PC-9 (cell line): ENCODE data around the gene TLR7. TPM values are rescaled to one million over a fixed set of nuclear protein-coding genes. Genes with fewer than 3 reads are reported as not detected.

Experiments
- BruUV-seq: library from RNA; stranded (reverse); fragments of 400-500 nt; replicated peaks from 2 replicates; lab custom pipeline; 2021; lab: Mats Ljungman, UMichigan
- CTCF ChIA-PET: fragments of 300-600 bp; sonication (Branson Sonifier 250); formaldehyde crosslinking; loops from one replicate; lab custom pipeline; 2022; ENCODE audit warnings: antibody characterized with exemption; lab: Charles Lee
- POLR2A ChIA-PET: fragments of 300-600 bp; sonication (Branson Sonifier 250); formaldehyde crosslinking; loops from one replicate; lab custom pipeline; 2022; ENCODE audit warnings: antibody characterized with exemption; ENCODE audit not compliant: unreplicated experiment; lab: Charles Lee
- DNase-seq, 2 experiments: peaks; one replicate each; pipeline versions ENCODE4 v3.0.0 to v3.0.0-alpha.2; 2015 to 2022; ENCODE audit warnings: mixed read lengths in 1 of 2
- H2AFZ ChIP-seq: fragments of 200-600 bp; sonication (generic); 2 replicates; pipeline ENCODE4 v1.8.1; 2017; ENCODE audit warnings: antibody characterized with exemption
- H3F3A ChIP-seq: fragments of 200-600 bp; sonication (generic); 2 replicates; pipeline ENCODE4 v1.8.1; 2017; ENCODE audit warnings: antibody characterized with exemption, mild to moderate bottlenecking, low read depth; ENCODE audit not compliant: insufficient read depth
- H3K27ac ChIP-seq: fragments of 200-600 bp; sonication (generic); 2 replicates; pipeline ENCODE4 v1.6.1; 2016; ENCODE audit warnings: mixed run types
- H3K27me3 ChIP-seq: fragments of 200-600 bp; sonication (generic); 2 replicates; pipeline ENCODE4 v1.6.1; 2016; ENCODE audit warnings: low read depth, mixed run types; ENCODE audit not compliant: insufficient read depth
- H3K36me3 ChIP-seq: fragments of 200-600 bp; sonication (generic); 2 replicates; pipeline ENCODE4 v1.6.1; 2016; ENCODE audit warnings: low read depth, mixed run types
- H3K4me1 ChIP-seq: fragments of 200-600 bp; sonication (generic); replicated peaks from 2 replicates; pipeline ENCODE4 v1.6.1; 2016; ENCODE audit warnings: mixed run types; ENCODE audit not compliant: insufficient read depth
- H3K4me2 ChIP-seq: fragments of 200-600 bp; sonication (generic); 2 replicates; pipeline ENCODE4 v1.6.1; 2017; ENCODE audit warnings: mixed run types
- H3K4me3 ChIP-seq: fragments of 200-600 bp; sonication (generic); 2 replicates; pipeline ENCODE4 v1.6.1; 2016; ENCODE audit warnings: mixed run types
- H3K79me2 ChIP-seq: fragments of 200-600 bp; sonication (generic); 2 replicates; pipeline ENCODE4 v1.6.1; 2017; ENCODE audit warnings: low read depth, mixed run types
- H3K9me2 ChIP-seq: fragments of 200-600 bp; sonication (generic); 2 replicates; pipeline ENCODE4 v1.8.1; 2017; ENCODE audit warnings: mild to moderate bottlenecking; ENCODE audit not compliant: insufficient read depth
- H3K9me3 ChIP-seq: fragments of 200-600 bp; sonication (generic); 2 replicates; pipeline ENCODE4 v1.8.1; 2016; ENCODE audit warnings: low read depth; ENCODE audit not compliant: insufficient read depth
- H4K20me1 ChIP-seq: fragments of 200-600 bp; sonication (generic); 2 replicates; pipeline ENCODE4 v1.8.1; 2017; ENCODE audit not compliant: insufficient read depth
- CTCF ChIP-seq: fragments of 200-600 bp; sonication (generic); conservative IDR thresholded peaks from 2 replicates; pipeline ENCODE4 v1.6.1; 2017; ENCODE audit warnings: mixed run types, antibody characterized with exemption, mild to moderate bottlenecking, moderate library complexity
- EZH2 ChIP-seq: fragments of 200-600 bp; sonication (generic); IDR thresholded peaks from 2 replicates; pipeline ENCODE4 v1.8.0; 2017; ENCODE audit warnings: antibody characterized with exemption, low read depth
- intact Hi-C: fragments of 100-400 bp; cut with micrococcal nuclease; formaldehyde crosslinking; loops from one replicate; pipeline ENCODE4 v1.10.0; 2022; ENCODE audit not compliant: unreplicated experiment
- total RNA-seq: library from RNA; stranded (reverse); gene quantifications from 2 replicates; pipeline ENCODE4 v1.2.3, GENCODE V29; 2021

Gene TLR7
- total RNA-seq, 1 experiment from 2014 or later: not detected

GRCh38 chrX:12912791-12913482, 46.1 kb downstream of the TLR7 start:
- Histone ChIP-seq H3K27ac (no peak overlapping the region), H3K4me3 (no peak overlapping the region), H3K4me1 (no peaks in the 10 kb centered on the region), H4K20me1 (no peaks in the 10 kb centered on the region), H3K27me3 (no peaks in the 10 kb centered on the region), H3K36me3 (no peaks in the 10 kb centered on the region), H2AFZ (no peak overlapping the region), H3K79me2 (no peaks in the 10 kb centered on the region), H3K9me3 (no peaks in the 10 kb centered on the region), H3F3A (no peaks in the 10 kb centered on the region), H3K4me2 (no peak overlapping the region), H3K9me2 (no peaks in the 10 kb centered on the region)
- CTCF ChIA-PET: interaction anchor here (1.1 kb wide), 1 partner anchor 12 kb away, joined by 7 read pairs; no protein-coding TSS in a partner anchor
- intact Hi-C loops: no loop called here
- no peak for DNase-seq
- TF ChIP-seq CTCF (no peak), EZH2 (no peak)
- POLR2A ChIA-PET: no interaction called here
- no TSS peak for BruUV-seq

GRCh38 chrX:12917753-12918152, 50.9 kb downstream of the TLR7 start:
- intact Hi-C loops: no loop called here
- DNase-seq: no peak
- POLR2A ChIA-PET: no interaction called here
- no peaks in the 10 kb centered on the region for H4K20me1 ChIP-seq
- H3K9me3 ChIP-seq: no peaks in the 10 kb centered on the region
- no peaks in the 10 kb centered on the region for H3K79me2 ChIP-seq
- H3K9me2 ChIP-seq: no peaks in the 10 kb centered on the region
- H3K27me3 ChIP-seq: no peaks in the 10 kb centered on the region
- H3K4me2 ChIP-seq: no peak overlapping the region
- no TSS peak for BruUV-seq
- no peak overlapping the region for H3K4me3 ChIP-seq
- TF ChIP-seq EZH2: no peak
- no peak for TF ChIP-seq CTCF
- CTCF ChIA-PET: no interaction called here
- H2AFZ ChIP-seq: no peak overlapping the region
- H3K27ac ChIP-seq: no peak overlapping the region
- H3F3A ChIP-seq: no peaks in the 10 kb centered on the region
- H3K36me3 ChIP-seq: no peaks in the 10 kb centered on the region
- H3K4me1 ChIP-seq: no peaks in the 10 kb centered on the region

GRCh38 chrX:12919051-12919450, 52.2 kb downstream of the TLR7 start:
- H3K27me3 ChIP-seq: no peaks in the 10 kb centered on the region
- BruUV-seq: no TSS peak
- H3K4me1 ChIP-seq: no peaks in the 10 kb centered on the region
- CTCF ChIA-PET: no interaction called here
- no peak overlapping the region for H3K4me3 ChIP-seq
- no peak overlapping the region for H2AFZ ChIP-seq
- no peaks in the 10 kb centered on the region for H4K20me1 ChIP-seq
- no peaks in the 10 kb centered on the region for H3K9me2 ChIP-seq
- no peaks in the 10 kb centered on the region for H3K79me2 ChIP-seq
- no peaks in the 10 kb centered on the region for H3K36me3 ChIP-seq
- no peak overlapping the region for H3K27ac ChIP-seq
- no peak for TF ChIP-seq EZH2
- TF ChIP-seq CTCF: no peak
- H3K4me2 ChIP-seq: no peak overlapping the region
- no peaks in the 10 kb centered on the region for H3F3A ChIP-seq
- intact Hi-C loops: no loop called here
- H3K9me3 ChIP-seq: no peaks in the 10 kb centered on the region
- POLR2A ChIA-PET: no interaction called here
- DNase-seq: no peak
